ENCODE results near the gene MSH5.

MSH5 gene

GRCh38 chr6:31729979-31730630 is 9.7 kb upstream of the MSH5 start:
- DNase-seq (ENCODE audit: low read depth), result peak; percentile 90

- DNase-seq (ENCODE audit: low read depth), result no peak
Measured at GRCh38 chr6:31730631-31731086, 9.1 kb upstream of the MSH5 start.

GRCh38 chr6:31732029-31732428 is 7.8 kb upstream of the MSH5 start:
- no peak for DNase-seq (ENCODE audit: low read depth)

DNA sequence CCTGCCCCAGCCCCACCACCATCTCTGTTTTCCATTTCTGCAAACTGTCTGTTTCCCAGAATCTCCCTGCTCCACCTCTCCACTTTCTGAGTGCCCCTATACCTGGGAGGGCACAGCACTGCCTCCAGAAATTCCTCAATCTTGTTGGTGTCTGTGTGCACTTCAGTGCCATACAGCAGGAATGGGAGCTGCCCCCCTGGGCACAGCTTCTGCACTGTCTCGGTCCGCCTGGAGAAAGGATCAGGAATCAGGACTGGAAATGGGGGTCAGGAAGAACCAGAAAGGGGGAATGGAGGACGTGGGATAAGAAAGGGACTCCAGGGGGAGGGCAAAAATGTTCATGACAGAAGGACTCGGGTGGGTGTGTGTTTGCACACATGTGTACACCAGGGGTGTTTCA is 6.1 kb upstream of the MSH5 start:
- no peak for DNase-seq (ENCODE audit: low read depth)

DNA sequence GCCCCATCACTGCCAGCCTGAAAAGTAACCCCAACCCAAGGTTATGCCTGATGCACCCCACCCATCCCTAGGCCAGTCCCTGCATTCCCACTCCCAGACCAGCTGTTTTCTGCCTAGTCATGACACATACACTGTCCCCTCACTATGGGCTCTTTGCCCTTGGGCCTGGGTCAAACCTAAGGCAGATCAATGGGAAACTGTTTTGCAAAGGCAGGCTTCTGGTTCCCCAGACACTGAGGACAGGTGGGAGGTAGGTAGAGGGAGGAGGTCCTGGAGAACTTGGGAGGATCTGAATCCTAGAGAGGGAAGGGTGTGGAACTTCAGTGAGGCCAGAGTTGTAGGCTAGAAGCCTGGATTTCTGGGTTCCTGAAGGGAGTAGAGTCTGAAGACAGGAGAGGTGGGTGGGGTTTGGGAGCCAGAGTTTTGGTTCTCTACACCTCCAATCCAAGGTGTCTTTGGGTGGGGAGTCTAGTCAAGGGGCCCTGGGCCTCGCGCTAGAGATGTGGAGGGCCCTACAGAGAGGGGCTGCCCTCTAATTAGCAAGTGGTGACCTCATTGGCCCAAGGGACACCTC is 5.5 kb upstream of the MSH5 start:
- DNase-seq (ENCODE audit: low read depth), result no peak

DNA sequence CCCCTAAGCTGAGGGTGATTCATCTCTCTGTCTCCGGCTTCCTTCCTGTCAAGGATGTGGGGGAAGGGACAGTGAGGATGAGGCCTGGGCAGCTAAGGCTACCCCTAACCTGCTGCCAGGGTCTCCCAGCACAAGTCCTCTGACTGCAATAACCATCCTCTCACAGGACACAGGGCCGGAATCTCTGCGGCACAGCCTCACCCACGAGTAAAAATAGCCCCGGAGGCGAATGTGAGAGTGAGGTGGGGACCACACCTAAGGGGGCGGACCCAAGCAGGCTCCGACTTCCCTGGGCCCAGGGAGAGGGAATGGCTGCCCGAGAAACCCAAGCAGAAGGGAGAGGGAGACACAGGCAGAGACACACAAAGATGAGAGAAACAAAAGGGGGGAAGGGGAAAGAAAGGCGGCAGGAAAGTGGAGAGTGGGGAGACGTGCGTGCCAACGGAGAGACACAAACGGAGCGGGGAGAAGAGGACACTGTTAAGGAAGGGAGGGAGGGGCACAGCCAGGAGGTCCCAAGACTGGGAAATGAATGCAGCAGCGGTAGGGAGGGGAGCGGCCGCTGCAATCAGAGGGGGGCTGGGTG is 4.9 kb upstream of the MSH5 start:
- peak; percentile 87 for DNase-seq (ENCODE audit: low read depth)

DNA sequence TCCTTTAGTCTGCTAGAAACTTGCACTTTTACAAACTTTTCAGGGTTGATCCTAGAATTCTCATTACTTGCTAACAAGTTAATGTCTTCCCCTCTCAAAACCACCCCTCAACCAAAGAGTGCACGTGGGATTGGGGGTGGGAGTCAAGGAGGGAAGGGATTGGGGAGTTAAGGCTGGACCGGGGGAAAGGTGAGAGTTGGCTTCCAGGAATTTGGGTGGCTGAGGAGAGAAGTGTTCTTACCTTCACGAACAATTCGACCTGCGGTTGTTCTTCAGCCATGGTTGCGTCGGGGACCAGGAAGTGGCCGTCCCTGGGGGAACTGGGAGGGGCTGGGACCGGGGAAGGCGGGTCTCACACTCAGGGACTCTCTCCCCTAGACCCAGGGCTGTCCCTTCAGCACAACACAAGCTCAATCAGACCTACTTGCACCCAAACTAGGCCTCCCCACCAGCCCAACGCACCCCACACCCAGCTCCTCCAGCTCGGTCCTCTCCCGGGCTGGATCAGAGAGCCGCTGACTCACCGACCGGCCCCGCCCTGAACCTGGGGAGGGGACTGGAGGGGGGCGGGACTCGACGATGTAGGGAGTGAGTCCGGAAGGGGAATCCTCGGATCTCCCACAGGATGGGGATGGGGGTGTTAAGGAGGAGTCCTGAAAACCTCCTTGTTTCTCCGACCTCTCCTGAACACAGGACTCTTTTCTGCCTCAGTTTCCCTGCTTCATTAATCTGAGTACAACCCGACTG is 3.6 kb upstream of the MSH5 start, which contains the start of gene CLIC1:
TSS of gene CLIC1 (minus strand) at position 510 of the 747 bp plus-strand sequence. CDS start at position 280, 230 bp downstream.
- DNase-seq (ENCODE audit: low read depth), result peak; percentile 89

DNA sequence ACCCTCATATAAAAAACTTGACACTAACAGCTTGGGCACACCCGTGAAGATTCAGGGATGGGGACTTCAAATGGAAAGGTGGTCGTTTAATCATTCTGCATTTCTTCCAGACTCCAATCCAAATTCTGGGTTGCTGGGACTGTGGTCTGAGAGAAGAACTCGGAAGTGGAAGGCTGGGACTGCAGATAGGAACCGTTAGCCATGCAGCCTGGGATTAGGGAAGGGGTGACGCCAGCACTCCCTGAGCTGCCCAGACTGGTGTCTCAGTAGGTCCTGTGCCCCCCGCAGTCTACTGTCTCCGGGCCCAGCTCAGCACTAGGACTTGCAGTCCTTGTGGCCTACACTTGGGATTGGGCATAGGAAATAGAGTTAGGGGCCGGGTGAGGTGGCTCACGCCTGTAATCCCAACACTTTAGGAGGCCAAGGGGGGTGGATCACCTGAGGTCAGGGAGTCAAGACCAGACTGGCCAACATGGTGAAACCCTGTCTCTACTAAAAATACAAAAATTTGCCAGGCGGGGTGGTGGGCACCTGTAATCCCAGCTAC is 3.0 kb upstream of the MSH5 start:
- no peak for DNase-seq (ENCODE audit: low read depth)

DNA sequence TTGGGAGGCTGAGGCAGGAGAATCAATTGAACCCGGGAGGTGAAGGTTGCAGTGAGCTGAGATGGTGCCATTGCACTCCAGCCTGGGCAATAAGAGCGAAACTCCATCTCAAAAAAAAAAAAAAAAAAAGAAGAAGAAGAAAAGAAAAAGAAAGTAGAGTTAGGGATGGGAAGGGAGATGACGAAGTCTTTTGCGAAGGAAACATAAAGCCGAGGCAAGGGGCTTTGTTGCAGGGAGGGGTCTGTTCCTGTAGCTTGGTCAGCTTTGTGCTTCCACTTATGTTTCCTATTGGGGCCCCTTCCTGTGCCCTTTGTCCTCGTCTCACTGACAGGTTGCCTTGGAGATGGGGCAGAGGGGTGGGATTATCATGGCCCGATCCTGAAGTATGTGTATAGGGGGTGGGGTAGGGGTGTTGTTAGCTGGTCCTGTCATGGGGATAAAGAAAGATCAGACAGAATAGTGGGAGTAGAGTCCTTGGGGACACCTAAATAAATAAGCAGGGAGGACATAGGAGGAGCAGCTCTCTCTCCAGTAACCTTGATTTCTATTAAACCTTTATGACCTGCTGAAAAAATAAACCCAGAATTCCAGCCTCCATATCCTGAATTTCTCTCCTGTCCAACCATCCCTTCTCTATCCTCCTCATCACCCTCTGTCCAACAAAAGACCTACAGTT is 2.4 kb upstream of the MSH5 start:
- no peak for DNase-seq (ENCODE audit: low read depth)

DNA sequence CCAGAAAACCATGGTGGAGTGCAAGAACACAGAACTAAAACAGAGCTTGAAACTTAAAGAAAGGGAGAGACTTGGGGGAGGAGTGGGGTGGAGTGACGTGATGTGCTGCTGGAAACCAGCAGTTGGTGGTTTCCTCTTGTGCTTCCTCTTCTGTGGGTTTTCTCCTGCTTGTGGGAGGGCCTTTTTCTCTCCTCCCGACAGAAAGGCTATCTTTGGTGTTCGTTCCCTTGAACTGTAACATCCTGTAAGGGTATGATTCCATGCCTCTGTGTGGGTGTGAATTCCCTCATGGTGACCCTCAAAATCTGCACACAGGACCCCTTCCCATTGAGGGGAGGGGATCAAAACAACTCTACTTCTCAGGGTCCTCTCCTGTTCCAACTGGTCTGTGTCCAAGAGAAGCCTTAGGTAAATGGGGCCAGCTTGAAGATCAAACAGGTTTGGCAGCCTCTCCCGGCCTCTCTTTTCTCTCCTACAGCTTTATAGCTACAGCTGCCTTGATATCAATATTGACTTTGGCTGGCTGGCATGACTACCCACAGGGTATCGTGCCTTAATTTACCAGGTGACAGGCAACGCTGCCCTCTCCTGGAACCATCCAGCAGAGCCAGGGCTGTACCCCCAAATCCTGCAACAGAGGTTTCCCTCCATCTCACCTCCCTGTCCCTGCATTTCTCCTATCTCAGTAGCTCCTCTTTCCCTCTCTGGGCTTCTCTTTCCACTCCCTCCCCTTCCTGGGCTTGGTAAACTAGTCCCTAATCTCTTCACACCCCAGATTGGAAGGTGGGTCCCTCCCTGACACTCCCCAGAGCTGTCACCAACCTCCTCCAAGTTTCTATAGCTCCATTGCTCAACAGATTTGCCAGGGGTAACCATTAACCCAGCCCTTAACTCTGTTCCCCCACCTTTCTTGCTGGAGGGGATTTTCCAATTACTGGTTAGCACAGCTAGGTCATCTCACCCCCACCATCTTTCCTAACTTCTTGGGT is 1.5 kb upstream of the MSH5 start:
- DNase-seq (ENCODE audit: low read depth), result peak; percentile 87

- DNase-seq (ENCODE audit: low read depth), result no peak
Measured at GRCh38 chr6:31740397-31741223, 805 bp downstream of the MSH5 start.

- no peak for DNase-seq (ENCODE audit: low read depth)
Measured at GRCh38 chr6:31741815-31742214, 2.0 kb downstream of the MSH5 start.

DNA sequence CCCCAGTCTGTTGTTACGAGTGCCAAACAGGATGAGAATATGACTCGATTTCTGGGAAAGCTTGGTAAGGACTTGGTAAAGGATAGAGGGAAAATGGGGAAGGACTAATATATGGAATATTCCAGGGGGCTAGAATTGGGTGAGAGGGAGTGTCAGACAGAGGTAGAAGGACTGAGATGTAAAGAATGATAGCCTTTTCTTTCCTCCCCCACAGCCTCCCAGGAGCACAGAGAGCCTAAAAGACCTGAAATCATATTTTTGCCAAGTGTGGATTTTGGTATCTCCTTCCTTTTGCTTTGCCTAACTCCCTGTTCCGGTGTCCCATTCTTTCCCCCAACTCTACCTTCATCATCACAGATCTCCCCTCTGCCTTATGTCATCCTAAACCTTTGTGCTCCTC is 3.1 kb downstream of the MSH5 start:
- DNase-seq (ENCODE audit: low read depth), result no peak

- no peak for DNase-seq (ENCODE audit: low read depth)
Measured at GRCh38 chr6:31744422-31744821, 4.6 kb downstream of the MSH5 start.

DNA sequence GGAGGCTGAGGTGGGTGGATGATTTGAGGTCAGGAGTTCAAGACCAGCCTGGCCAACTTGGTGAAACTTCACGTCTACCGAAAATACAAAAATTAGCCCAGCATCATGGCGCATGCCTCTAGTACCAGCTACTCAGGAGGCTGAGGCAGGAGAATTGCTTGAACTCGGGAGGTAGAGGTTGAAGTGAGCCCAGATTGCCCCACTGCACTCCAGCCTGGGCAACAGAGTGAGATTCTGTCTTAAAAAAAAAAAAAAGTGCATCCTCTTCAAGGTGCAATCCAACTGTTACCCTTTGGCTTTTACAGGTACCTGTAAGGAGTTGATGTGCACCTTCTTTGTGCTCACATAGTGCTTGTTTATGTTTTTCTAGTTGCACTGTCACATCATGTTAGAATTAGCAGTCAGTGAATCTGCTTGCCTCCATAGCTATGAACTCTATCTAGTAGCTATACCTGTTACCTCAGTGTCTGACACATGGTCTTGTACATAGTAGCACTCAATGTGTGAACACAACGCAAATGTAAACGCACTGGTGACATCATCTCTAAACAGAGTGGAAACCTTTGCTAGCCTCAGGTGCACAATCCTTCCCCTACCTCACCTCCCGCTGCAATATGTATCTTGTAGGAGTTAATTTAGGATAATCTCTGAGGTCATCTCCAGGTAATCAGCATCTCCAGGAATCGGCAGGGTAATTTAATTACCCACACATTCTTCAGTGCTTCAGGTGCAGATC is 9.7 kb downstream of the MSH5 start:
- DNase-seq (ENCODE audit: low read depth), result no peak

- DNase-seq (ENCODE audit: low read depth), result peak; percentile 67
Measured at GRCh38 chr6:31750411-31751022, 10.7 kb downstream of the MSH5 start.

DNA sequence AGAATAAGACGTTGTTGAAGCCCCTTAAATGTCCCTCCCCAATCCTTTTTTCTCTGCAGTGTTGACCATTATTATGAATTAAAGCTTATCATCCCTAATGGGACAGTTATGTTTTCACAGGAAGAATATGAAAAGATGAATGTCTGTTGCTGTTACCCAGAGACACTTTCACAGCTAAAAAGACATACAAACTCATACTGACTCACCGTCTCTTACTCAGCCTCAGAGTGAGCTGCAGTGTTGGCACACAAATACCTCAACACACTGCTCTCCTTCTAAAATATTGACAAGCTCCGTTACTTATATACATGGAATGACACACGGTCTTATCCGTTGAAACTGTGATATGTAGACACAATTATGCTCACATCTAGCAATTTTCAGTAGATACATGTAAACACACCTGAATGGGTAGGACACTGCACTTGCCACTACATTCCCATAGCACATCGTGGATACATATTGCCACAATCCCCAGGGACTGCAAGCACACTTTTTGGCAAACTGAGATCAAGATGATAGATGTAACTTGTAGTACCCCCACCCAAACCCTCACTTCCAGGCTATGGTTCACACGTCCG is 13.0 kb downstream of the MSH5 start:
- peak; percentile 77 for DNase-seq (ENCODE audit: low read depth)

- DNase-seq (ENCODE audit: low read depth), result no peak
Measured at GRCh38 chr6:31758281-31758680, 18.5 kb downstream of the MSH5 start.
